Liver (tissue), 3 donors: ENCODE data around the gene ILDR2.

Experiments
- RAD21 ChIP-seq, 2 donors: IDR thresholded peaks; 2 replicates each; pipeline ENCODE4 v1.6.1; 2016; ENCODE audit warnings: antibody characterized with exemption in 2 of 2, mild to moderate bottlenecking in 2 of 2
- REST ChIP-seq: IDR thresholded peaks from 2 replicates; pipeline ENCODE4 v1.6.1; 2016; ENCODE audit warnings: antibody characterized with exemption, mild to moderate bottlenecking
- TAF1 ChIP-seq: conservative IDR thresholded peaks from 2 replicates; pipeline ENCODE4 v1.6.1; 2016; ENCODE audit warnings: antibody characterized with exemption, mild to moderate bottlenecking
- TF ChIP-seq, protein P1 (sequence below): fragments of 150-350 bp; IDR thresholded peaks from 2 replicates; pipeline ENCODE4 v1.5.1; 2017; ENCODE audit warnings: improper control_type of control experiment, low read depth, low read length; ENCODE audit not compliant: missing input control
- donor health status: healthy.
- donor health status: healthy.

DNA sequence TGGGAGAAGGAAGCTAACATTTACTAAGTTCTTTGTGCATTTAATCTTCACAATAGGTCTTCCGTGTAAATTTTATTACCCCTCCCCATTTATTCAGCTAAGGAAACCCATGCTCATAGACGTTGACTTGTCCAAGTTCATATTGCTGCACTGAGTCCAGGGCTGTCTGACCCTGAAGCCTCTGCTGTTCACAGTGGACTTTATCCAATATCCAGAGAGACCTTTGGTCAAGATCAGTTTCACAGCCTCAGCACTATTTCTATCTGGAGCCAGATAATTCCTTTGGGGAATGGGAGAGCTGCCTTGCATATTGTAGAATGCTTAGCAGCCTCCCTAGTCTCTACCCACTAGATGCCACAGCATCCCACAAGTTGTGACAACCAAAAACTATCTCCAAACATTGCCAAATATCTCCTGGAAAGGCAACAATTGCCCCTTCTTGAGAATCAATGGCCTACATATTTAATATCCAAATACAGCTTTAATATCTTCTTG lies 26.4 kb downstream of the ILDR2 start:
- TF ChIP-seq, protein P1, sequence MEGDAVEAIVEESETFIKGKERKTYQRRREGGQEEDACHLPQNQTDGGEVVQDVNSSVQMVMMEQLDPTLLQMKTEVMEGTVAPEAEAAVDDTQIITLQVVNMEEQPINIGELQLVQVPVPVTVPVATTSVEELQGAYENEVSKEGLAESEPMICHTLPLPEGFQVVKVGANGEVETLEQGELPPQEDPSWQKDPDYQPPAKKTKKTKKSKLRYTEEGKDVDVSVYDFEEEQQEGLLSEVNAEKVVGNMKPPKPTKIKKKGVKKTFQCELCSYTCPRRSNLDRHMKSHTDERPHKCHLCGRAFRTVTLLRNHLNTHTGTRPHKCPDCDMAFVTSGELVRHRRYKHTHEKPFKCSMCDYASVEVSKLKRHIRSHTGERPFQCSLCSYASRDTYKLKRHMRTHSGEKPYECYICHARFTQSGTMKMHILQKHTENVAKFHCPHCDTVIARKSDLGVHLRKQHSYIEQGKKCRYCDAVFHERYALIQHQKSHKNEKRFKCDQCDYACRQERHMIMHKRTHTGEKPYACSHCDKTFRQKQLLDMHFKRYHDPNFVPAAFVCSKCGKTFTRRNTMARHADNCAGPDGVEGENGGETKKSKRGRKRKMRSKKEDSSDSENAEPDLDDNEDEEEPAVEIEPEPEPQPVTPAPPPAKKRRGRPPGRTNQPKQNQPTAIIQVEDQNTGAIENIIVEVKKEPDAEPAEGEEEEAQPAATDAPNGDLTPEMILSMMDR, result no peak
- TF ChIP-seq RAD21 (IDR thresholded peaks at IDR 0.05) (no peak), TAF1 (no peak), REST (no peak)
